Measurements from ENCODE around the gene PNLIPRP1. TPM values are rescaled to one million over a fixed set of nuclear protein-coding genes. Genes with fewer than 3 reads are reported as not detected.
A peak's percentile ranks its signal among the peaks of the same experiment; 100 is the strongest.

The PNLIPRP1 gene
- total and polyA plus RNA-seq, 2 experiments from 2014 or later = 0.21 TPM; not detected in 1

DNA sequence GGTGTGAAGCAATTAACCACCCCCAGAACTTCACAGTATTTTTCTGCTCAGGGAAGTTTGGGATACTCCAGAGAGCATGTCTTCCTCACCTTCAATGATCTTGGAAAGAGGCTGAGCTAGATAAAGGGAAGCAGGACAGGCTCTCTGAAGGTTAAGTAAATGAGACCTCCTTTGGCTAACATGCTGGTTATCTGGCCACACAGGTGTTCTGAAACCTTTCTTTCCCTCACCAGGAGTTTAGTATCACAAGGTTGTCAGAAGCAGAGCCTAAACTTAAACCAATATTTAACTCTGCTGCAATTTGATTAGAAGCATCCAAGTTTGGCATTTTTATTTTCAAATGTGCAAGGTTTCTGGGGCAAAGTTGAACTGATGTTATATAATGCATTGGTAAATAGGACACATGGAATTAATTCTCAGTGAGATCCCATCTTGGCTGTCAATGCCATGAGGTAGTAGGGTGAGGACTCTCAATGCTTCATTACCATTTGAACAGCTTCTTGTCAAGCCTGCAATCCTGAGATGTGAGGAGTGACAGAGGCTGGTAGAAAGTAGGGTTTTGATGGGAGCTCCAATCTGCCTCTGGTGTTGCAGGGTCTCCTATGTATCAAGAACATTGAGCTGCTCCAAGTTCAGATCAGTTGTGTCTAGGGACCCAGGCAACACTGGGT lies 48.6 kb upstream of the PNLIPRP1 start (continued):
- TF ChIP-seq, protein P1, sequence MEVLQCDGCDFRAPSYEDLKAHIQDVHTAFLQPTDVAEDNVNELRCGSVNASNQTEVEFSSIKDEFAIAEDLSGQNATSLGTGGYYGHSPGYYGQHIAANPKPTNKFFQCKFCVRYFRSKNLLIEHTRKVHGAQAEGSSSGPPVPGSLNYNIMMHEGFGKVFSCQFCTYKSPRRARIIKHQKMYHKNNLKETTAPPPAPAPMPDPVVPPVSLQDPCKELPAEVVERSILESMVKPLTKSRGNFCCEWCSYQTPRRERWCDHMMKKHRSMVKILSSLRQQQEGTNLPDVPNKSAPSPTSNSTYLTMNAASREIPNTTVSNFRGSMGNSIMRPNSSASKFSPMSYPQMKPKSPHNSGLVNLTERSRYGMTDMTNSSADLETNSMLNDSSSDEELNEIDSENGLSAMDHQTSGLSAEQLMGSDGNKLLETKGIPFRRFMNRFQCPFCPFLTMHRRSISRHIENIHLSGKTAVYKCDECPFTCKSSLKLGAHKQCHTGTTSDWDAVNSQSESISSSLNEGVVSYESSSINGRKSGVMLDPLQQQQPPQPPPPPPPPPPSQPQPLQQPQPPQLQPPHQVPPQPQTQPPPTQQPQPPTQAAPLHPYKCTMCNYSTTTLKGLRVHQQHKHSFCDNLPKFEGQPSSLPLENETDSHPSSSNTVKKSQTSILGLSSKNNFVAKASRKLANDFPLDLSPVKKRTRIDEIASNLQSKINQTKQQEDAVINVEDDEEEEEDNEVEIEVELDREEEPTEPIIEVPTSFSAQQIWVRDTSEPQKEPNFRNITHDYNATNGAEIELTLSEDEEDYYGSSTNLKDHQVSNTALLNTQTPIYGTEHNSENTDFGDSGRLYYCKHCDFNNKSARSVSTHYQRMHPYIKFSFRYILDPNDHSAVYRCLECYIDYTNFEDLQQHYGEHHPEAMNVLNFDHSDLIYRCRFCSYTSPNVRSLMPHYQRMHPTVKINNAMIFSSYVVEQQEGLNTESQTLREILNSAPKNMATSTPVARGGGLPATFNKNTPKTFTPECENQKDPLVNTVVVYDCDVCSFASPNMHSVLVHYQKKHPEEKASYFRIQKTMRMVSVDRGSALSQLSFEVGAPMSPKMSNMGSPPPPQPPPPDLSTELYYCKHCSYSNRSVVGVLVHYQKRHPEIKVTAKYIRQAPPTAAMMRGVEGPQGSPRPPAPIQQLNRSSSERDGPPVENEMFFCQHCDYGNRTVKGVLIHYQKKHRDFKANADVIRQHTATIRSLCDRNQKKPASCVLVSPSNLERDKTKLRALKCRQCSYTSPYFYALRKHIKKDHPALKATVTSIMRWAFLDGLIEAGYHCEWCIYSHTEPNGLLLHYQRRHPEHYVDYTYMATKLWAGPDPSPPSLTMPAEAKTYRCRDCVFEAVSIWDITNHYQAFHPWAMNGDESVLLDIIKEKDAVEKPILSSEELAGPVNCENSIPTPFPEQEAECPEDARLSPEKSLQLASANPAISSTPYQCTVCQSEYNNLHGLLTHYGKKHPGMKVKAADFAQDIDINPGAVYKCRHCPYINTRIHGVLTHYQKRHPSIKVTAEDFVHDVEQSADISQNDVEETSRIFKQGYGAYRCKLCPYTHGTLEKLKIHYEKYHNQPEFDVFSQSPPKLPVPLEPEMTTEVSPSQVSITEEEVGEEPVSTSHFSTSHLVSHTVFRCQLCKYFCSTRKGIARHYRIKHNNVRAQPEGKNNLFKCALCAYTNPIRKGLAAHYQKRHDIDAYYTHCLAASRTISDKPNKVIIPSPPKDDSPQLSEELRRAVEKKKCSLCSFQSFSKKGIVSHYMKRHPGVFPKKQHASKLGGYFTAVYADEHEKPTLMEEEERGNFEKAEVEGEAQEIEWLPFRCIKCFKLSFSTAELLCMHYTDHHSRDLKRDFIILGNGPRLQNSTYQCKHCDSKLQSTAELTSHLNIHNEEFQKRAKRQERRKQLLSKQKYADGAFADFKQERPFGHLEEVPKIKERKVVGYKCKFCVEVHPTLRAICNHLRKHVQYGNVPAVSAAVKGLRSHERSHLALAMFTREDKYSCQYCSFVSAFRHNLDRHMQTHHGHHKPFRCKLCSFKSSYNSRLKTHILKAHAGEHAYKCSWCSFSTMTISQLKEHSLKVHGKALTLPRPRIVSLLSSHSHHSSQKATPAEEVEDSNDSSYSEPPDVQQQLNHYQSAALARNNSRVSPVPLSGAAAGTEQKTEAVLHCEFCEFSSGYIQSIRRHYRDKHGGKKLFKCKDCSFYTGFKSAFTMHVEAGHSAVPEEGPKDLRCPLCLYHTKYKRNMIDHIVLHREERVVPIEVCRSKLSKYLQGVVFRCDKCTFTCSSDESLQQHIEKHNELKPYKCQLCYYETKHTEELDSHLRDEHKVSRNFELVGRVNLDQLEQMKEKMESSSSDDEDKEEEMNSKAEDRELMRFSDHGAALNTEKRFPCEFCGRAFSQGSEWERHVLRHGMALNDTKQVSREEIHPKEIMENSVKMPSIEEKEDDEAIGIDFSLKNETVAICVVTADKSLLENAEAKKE (CRISPR knock-in tag; IDR thresholded peaks at IDR 0.05) = 0 out of 2 replicates have a peak, but pooled peaks have one; percentile 31
- TF ChIP-seq, protein P2, sequence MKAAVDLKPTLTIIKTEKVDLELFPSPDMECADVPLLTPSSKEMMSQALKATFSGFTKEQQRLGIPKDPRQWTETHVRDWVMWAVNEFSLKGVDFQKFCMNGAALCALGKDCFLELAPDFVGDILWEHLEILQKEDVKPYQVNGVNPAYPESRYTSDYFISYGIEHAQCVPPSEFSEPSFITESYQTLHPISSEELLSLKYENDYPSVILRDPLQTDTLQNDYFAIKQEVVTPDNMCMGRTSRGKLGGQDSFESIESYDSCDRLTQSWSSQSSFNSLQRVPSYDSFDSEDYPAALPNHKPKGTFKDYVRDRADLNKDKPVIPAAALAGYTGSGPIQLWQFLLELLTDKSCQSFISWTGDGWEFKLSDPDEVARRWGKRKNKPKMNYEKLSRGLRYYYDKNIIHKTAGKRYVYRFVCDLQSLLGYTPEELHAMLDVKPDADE (IDR thresholded peaks at IDR 0.05) = no peak
- no peak for TF ChIP-seq JUNB (IDR thresholded peaks at IDR 0.05; ENCODE audit: unreplicated experiment)

DNA sequence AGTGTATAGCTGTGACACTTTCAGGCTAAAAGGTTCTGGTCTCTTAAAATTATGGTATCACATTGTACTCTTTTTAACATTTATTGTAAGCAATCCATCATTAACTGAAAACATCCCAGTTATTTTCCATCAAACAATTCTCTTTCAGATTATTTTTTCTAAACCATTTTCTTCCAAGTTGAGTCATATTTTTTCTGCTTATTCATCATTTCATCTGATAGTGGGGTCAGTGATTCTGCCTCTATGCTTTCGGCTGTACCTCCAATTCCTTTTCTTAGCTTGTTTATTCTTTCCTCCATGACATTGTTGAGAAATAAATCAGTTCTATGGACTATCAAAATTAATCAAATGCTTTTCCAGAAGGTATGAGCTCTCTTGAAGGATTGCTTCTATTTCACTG lies 45.6 kb upstream of the PNLIPRP1 start:
- no peak overlapping the region for H3K4me3 ChIP-seq
- Mint-ChIP-seq H3K4me3 (no peak overlapping the region), H3K27ac (no peak overlapping the region), H3K36me3 (ENCODE audit: low read depth) (no peaks in the 10 kb centered on the region), H3K9me3 (peaks cover 3% of the 10 kb centered on the region), H3K27me3 (ENCODE audit: insufficient read depth, low read depth, poor library complexity) (peaks cover 2% of the 10 kb centered on the region), H3K4me1 (peaks cover 15% of the 10 kb centered on the region; the same call in 2 of the 3 replicates)
- no peaks in the 10 kb centered on the region for H3K27me3 ChIP-seq (ENCODE audit: insufficient read depth)
- no peaks in the 10 kb centered on the region for H4K20me1 ChIP-seq (replicated peaks; ENCODE audit: insufficient read depth)
- ATAC-seq (no peak), DNase-seq (ENCODE audit: low spot score) (no peak)
- no peak overlapping the region for H2AFZ ChIP-seq
- H3F3A ChIP-seq (replicated peaks; ENCODE audit: low read depth) = no peaks in the 10 kb centered on the region
- H3K4me2 ChIP-seq = no peak overlapping the region
- H3K9me2 ChIP-seq (ENCODE audit: insufficient read depth) = peaks cover 4% of the 10 kb centered on the region; the same call in 1 of the 2 replicates
- no peak overlapping the region for H3K27ac ChIP-seq (ENCODE audit: low read depth)
- no peaks in the 10 kb centered on the region for H3K36me3 ChIP-seq (ENCODE audit: insufficient read depth)
- H3K79me2 ChIP-seq (replicated peaks; ENCODE audit: insufficient read depth) = no peaks in the 10 kb centered on the region
- peaks cover 13% of the 10 kb centered on the region; the same call in 1 of the 2 replicates for H3K4me1 ChIP-seq (ENCODE audit: insufficient read depth)
- TF ChIP-seq JUNB (IDR thresholded peaks at IDR 0.05; ENCODE audit: unreplicated experiment) (no peak), EZH2phosphoT487 (IDR thresholded peaks at IDR 0.05; ENCODE audit: unreplicated experiment) (no peak), NANOG (IDR thresholded peaks at IDR 0.05; ENCODE audit: borderline replicate concordance) (no peak), EZH2 (IDR thresholded peaks at IDR 0.05; ENCODE audit: low read depth, unreplicated experiment) (no peak), STAT1 (IDR thresholded peaks at IDR 0.05; ENCODE audit: unreplicated experiment) (no peak), ZNF331 (CRISPR knock-in tag; IDR thresholded peaks at IDR 0.05; ENCODE audit: low read depth) (no peak)
- TF ChIP-seq, protein P2 (IDR thresholded peaks at IDR 0.05) = no peak
- TF ChIP-seq, protein P3, sequence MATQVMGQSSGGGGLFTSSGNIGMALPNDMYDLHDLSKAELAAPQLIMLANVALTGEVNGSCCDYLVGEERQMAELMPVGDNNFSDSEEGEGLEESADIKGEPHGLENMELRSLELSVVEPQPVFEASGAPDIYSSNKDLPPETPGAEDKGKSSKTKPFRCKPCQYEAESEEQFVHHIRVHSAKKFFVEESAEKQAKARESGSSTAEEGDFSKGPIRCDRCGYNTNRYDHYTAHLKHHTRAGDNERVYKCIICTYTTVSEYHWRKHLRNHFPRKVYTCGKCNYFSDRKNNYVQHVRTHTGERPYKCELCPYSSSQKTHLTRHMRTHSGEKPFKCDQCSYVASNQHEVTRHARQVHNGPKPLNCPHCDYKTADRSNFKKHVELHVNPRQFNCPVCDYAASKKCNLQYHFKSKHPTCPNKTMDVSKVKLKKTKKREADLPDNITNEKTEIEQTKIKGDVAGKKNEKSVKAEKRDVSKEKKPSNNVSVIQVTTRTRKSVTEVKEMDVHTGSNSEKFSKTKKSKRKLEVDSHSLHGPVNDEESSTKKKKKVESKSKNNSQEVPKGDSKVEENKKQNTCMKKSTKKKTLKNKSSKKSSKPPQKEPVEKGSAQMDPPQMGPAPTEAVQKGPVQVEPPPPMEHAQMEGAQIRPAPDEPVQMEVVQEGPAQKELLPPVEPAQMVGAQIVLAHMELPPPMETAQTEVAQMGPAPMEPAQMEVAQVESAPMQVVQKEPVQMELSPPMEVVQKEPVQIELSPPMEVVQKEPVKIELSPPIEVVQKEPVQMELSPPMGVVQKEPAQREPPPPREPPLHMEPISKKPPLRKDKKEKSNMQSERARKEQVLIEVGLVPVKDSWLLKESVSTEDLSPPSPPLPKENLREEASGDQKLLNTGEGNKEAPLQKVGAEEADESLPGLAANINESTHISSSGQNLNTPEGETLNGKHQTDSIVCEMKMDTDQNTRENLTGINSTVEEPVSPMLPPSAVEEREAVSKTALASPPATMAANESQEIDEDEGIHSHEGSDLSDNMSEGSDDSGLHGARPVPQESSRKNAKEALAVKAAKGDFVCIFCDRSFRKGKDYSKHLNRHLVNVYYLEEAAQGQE (IDR thresholded peaks at IDR 0.05; ENCODE audit: unreplicated experiment) = no peak
- TF ChIP-seq, protein P4, sequence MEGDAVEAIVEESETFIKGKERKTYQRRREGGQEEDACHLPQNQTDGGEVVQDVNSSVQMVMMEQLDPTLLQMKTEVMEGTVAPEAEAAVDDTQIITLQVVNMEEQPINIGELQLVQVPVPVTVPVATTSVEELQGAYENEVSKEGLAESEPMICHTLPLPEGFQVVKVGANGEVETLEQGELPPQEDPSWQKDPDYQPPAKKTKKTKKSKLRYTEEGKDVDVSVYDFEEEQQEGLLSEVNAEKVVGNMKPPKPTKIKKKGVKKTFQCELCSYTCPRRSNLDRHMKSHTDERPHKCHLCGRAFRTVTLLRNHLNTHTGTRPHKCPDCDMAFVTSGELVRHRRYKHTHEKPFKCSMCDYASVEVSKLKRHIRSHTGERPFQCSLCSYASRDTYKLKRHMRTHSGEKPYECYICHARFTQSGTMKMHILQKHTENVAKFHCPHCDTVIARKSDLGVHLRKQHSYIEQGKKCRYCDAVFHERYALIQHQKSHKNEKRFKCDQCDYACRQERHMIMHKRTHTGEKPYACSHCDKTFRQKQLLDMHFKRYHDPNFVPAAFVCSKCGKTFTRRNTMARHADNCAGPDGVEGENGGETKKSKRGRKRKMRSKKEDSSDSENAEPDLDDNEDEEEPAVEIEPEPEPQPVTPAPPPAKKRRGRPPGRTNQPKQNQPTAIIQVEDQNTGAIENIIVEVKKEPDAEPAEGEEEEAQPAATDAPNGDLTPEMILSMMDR (conservative IDR thresholded peaks at IDR 0.05; ENCODE audit: low read depth in 2 of 2) = no peak

Data from GM23338 (cell line).